Measurements from ENCODE around the gene ORAI2.
"Not testable (repeated sequence)": the region's sequence is repeated elsewhere in the genome, so short reads cannot be mapped to it uniquely, and the experiment has no call there.

GRCh38 chr7:102404862-102405188, 28.6 kb upstream of the ORAI2 start:
- not testable (repeated sequence) for TF ChIP-seq POLR2AphosphoS5 (IDR thresholded peaks at IDR 0.05; ENCODE audit: low read depth, low read length); TAF1 (IDR thresholded peaks at IDR 0.05; ENCODE audit: borderline replicate concordance, low read depth, low read length)
